SK-N-SH treated with all-trans-retinoic acid at 6 μM for 48 hours (cell line): Measurements from ENCODE around the gene PHETA1.
"Not testable (repeated sequence)": the region's sequence is repeated elsewhere in the genome, so short reads cannot be mapped to it uniquely, and the experiment has no call there.

Experiments used
- ARNTL ChIP-seq: fragments of 450-650 bp; formaldehyde crosslinking; IDR thresholded peaks from 2 replicates; pipeline ENCODE4 v1.5.0; 2020; ENCODE audit warnings: low read depth, mild to moderate bottlenecking, moderate library complexity, borderline replicate concordance
- BACH2 ChIP-seq: fragments of 250-450 bp; sonication (Bioruptor Pico); IDR thresholded peaks from 2 replicates; pipeline ENCODE4 v1.9.0; 2021; ENCODE audit warnings: mild to moderate bottlenecking, borderline replicate concordance
- PATZ1 ChIP-seq: fragments of 250-450 bp; sonication (Bioruptor Pico); IDR thresholded peaks from 2 replicates; pipeline ENCODE4 v1.8.0; 2020; ENCODE audit warnings: mild to moderate bottlenecking, moderate library complexity, borderline replicate concordance
- RARB ChIP-seq: fragments of 250-450 bp; sonication (Bioruptor Pico); IDR thresholded peaks from 2 replicates; pipeline ENCODE4 v1.8.0; 2021; ENCODE audit warnings: mild to moderate bottlenecking, moderate library complexity
- SNAI2 ChIP-seq: fragments of 250-450 bp; sonication (Bioruptor Pico); IDR thresholded peaks from 2 replicates; pipeline ENCODE4 v1.5.0; 2020; ENCODE audit warnings: mild to moderate bottlenecking, moderate library complexity
- TOX ChIP-seq: fragments of 250-450 bp; sonication (Bioruptor Pico); IDR thresholded peaks from 2 replicates; pipeline ENCODE4 v1.8.0; 2021; ENCODE audit warnings: mild to moderate bottlenecking, moderate library complexity, borderline replicate concordance
- ZC3H10 ChIP-seq: fragments of 250-450 bp; sonication (Bioruptor Pico); IDR thresholded peaks from 2 replicates; pipeline ENCODE4 v1.5.1; 2021; ENCODE audit warnings: mild to moderate bottlenecking, moderate library complexity
- ZFP3 ChIP-seq: fragments of 250-450 bp; sonication (Bioruptor Pico); IDR thresholded peaks from 2 replicates; pipeline ENCODE4 v1.5.0; 2020; ENCODE audit warnings: mild to moderate bottlenecking, moderate library complexity
- ZNF565 ChIP-seq: fragments of 450-650 bp; formaldehyde crosslinking; conservative IDR thresholded peaks from 2 replicates; pipeline ENCODE4 v1.5.0; 2020; ENCODE audit warnings: low read depth, mild to moderate bottlenecking, moderate library complexity
- TF ChIP-seq, protein P1 (sequence below): fragments of 250-450 bp; sonication (Bioruptor Pico); IDR thresholded peaks from 2 replicates; pipeline ENCODE4 v1.5.0; 2020; ENCODE audit warnings: mild to moderate bottlenecking, moderate library complexity
- TF ChIP-seq, protein P2 (sequence below): fragments of 250-450 bp; sonication (Bioruptor Pico); IDR thresholded peaks from 2 replicates; pipeline ENCODE4 v1.5.1; 2020; ENCODE audit warnings: low read depth, mild to moderate bottlenecking, moderate library complexity

DNA sequence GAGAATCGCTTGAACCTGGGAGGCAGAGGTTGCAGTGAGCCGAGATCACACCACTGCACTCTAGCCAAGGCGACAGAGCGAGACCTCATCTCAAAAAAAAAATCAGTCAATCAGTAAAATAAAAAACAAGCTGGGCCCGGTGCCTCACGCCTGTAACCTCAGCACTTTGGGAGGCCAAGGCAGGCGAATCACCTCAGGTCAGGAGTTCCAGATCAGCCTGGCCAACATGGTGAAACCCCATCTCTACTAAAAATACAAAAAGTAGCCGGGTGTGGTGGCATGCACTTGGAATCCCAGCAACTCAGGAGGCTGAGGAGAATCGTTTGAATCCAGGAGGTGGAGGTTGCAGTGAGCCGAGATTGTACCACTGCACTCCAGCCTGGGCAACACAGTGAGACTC, 33.6 kb downstream of the PHETA1 start:
- TF ChIP-seq SNAI2 (CRISPR knock-in tag); ARNTL; ZC3H10 (CRISPR knock-in tag); RARB (CRISPR knock-in tag); PATZ1 (CRISPR knock-in tag); BACH2 (CRISPR knock-in tag); ZFP3; TOX (CRISPR knock-in tag); ZNF565 (CRISPR knock-in tag): not testable (repeated sequence)
- TF ChIP-seq, protein P1, sequence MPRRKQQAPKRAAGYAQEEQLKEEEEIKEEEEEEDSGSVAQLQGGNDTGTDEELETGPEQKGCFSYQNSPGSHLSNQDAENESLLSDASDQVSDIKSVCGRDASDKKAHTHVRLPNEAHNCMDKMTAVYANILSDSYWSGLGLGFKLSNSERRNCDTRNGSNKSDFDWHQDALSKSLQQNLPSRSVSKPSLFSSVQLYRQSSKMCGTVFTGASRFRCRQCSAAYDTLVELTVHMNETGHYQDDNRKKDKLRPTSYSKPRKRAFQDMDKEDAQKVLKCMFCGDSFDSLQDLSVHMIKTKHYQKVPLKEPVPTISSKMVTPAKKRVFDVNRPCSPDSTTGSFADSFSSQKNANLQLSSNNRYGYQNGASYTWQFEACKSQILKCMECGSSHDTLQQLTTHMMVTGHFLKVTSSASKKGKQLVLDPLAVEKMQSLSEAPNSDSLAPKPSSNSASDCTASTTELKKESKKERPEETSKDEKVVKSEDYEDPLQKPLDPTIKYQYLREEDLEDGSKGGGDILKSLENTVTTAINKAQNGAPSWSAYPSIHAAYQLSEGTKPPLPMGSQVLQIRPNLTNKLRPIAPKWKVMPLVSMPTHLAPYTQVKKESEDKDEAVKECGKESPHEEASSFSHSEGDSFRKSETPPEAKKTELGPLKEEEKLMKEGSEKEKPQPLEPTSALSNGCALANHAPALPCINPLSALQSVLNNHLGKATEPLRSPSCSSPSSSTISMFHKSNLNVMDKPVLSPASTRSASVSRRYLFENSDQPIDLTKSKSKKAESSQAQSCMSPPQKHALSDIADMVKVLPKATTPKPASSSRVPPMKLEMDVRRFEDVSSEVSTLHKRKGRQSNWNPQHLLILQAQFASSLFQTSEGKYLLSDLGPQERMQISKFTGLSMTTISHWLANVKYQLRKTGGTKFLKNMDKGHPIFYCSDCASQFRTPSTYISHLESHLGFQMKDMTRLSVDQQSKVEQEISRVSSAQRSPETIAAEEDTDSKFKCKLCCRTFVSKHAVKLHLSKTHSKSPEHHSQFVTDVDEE (CRISPR knock-in tag), result not testable (repeated sequence)
- TF ChIP-seq, protein P2, sequence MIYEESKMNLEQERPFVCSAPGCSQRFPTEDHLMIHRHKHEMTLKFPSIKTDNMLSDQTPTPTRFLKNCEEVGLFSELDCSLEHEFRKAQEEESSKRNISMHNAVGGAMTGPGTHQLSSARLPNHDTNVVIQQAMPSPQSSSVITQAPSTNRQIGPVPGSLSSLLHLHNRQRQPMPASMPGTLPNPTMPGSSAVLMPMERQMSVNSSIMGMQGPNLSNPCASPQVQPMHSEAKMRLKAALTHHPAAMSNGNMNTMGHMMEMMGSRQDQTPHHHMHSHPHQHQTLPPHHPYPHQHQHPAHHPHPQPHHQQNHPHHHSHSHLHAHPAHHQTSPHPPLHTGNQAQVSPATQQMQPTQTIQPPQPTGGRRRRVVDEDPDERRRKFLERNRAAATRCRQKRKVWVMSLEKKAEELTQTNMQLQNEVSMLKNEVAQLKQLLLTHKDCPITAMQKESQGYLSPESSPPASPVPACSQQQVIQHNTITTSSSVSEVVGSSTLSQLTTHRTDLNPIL (CRISPR knock-in tag), result not testable (repeated sequence)
